Psoas muscle (tissue), 8 donors: Measurements from ENCODE around the gene RAB40C. TPM values are rescaled to one million over a fixed set of nuclear protein-coding genes. Genes with fewer than 3 reads are reported as not detected.

Source experiments
- ATAC-seq, 4 donors: fragments of 200-7000 bp; cut with Tn5 transposase; one replicate each; pipeline ENCODE4 v1.9.1; 2020; ENCODE audit warnings: moderate library complexity in 3 of 4, mild to moderate bottlenecking in 2 of 4
- DNase-seq, 2 donors: peaks; one replicate each; pipeline ENCODE4 v3.0.0-alpha.2; 2020
- H3K27ac ChIP-seq: fragments of 200-600 bp; one replicate; pipeline ENCODE4 v1.8.0; 2022
- H3K27me3 ChIP-seq, 3 donors: fragments of 200-600 bp in 1 of 3; one replicate each; pipeline versions ENCODE4 v1.6.1 to v1.8.0; 2013 to 2022; ENCODE audit warnings: low read length in 2 of 3, mild to moderate bottlenecking in 2 of 3, moderate library complexity in 1 of 3; ENCODE audit not compliant: insufficient read depth in 3 of 3
- H3K36me3 ChIP-seq, 2 donors: fragments of 200-600 bp in 1 of 2; one replicate each; pipeline versions ENCODE4 v1.6.1 to v1.8.0; 2013 to 2022; ENCODE audit warnings: low read depth in 1 of 2, mild to moderate bottlenecking in 1 of 2, moderate library complexity in 1 of 2; ENCODE audit not compliant: insufficient read depth in 1 of 2
- H3K4me1 ChIP-seq: fragments of 200-600 bp; one replicate; pipeline ENCODE4 v1.8.0; 2022
- H3K4me3 ChIP-seq: fragments of 200-600 bp; one replicate; pipeline ENCODE4 v1.8.0; 2022; ENCODE audit warnings: mild to moderate bottlenecking
- H3K9me3 ChIP-seq: fragments of 200-600 bp; one replicate; pipeline ENCODE4 v1.8.0; 2022
- CTCF ChIP-seq: fragments of 200-600 bp; IDR thresholded peaks from one replicate; pipeline ENCODE4 v1.8.0; 2022; ENCODE audit warnings: antibody characterized with exemption
- WGBS, 3 donors: extraction: QIAGEN DNeasy Blood & Tissue Kit; methylation state at CpG; one replicate each; pipeline versions ENCODE4 v1.1.6 to v1.1.7; 2013; 5-methylcytosine and 5-hydroxymethylcytosine counted together
- intact Hi-C, 2 donors: fragments of 100-400 bp; cut with DNase I; formaldehyde crosslinking; loops; one replicate each; pipeline versions ENCODE4 v1.11.0 to v1.14.2; 2022
- polyA plus RNA-seq, 3 donors: library from polyadenylated mRNA; stranded (reverse); fragments of 200-250 nt; gene quantifications; one replicate each; pipeline ENCODE4 v1.2.3, GENCODE V29; 2013
- total RNA-seq, 4 donors: library from RNA; stranded (reverse); fragmentation: NEBNext Ultra II Directional in 2 of 4; extraction: Animal tissue kit (Norgen Biotek cat#: 25700) in 2 of 4; gene quantifications; one replicate each; pipeline versions ENCODE4 v1.2.1 to v1.2.4, GENCODE V29; 2021 to 2023
- donor health status: healthy with polysubstance abuse.
- donor health status: DM: no; HTN: no; CAD: no; lungs with moderate emphysema.
- donor health status: Bipolar disorder and iron deficiency.
- donor health status: healthy.
- donor health status: DM: yes; HTN: yes; CAD: no.
- donor health status: DM: no; HTN: no; CAD: no.
- donor health status: DM: no; HTN: no; CAD: no.
- donor health status: DM: yes; HTN: yes; CAD: no.

RAB40C gene
- total and polyA plus RNA-seq, 7 donors, result 12.3 to 20.2 (median 15.7) TPM

- H3K27me3 ChIP-seq, result no peaks in the 10 kb centered on the region
- TF ChIP-seq CTCF, result no peak
- H3K9me3 ChIP-seq, result no peaks in the 10 kb centered on the region
- ATAC-seq (no peak), DNase-seq (no peak)
- intact Hi-C loops, result no loop called here
- H3K27ac ChIP-seq, result no peak overlapping the region
- H3K4me1 ChIP-seq, result peaks cover 32% of the 10 kb centered on the region
- H3K36me3 ChIP-seq, result peaks cover 5 to 23% of the 10 kb centered on the region in 2 donors
- WGBS, 3 donors, result 61 to 72% (median 63%) methylated on average over 21 of the region's 21 CpGs
- H3K4me3 ChIP-seq, result no peak overlapping the region
Measured at GRCh38 chr16:678209-678857, 88.5 kb downstream of the RAB40C start.

Other genes with a start within 250 kb of the RAB40C start
- 10 to 100 TPM; 12.1 to 23.2 (median 22.8) TPM for gene AXIN1, start 237.3 kb upstream of the RAB40C start, total RNA-seq
- 10 to 100 TPM; 23.5 to 32.3 (median 29.5) TPM for gene AXIN1, start 237.3 kb upstream of the RAB40C start, polyA plus RNA-seq
- 10 to 100 TPM; 55.4 to 68.8 (median 55.9) TPM for gene MRPL28, start 219.5 kb upstream of the RAB40C start, total RNA-seq
- 100 to 1,000 TPM in 1 of 3 donors, 10 to 100 TPM in 2; 67.1 to 126 (median 86.8) TPM for gene MRPL28, start 219.5 kb upstream of the RAB40C start, polyA plus RNA-seq
- 10 to 100 TPM; 27.2 to 34.7 (median 32.2) TPM for gene PGAP6, start 208.1 kb upstream of the RAB40C start, total RNA-seq
- 10 to 100 TPM; 26.0 to 46.9 (median 42.1) TPM for gene PGAP6, start 208.1 kb upstream of the RAB40C start, polyA plus RNA-seq
- gene NME4, start 192.9 kb upstream of the RAB40C start, total RNA-seq, result 10 to 100 TPM; 19.5 to 39.7 (median 29.6) TPM
- 10 to 100 TPM; 16.0 to 30.7 (median 22.7) TPM for gene NME4, start 192.9 kb upstream of the RAB40C start, polyA plus RNA-seq
- 10 to 100 TPM; 13.9 to 22.9 (median 19.6) TPM for gene DECR2, start 188.2 kb upstream of the RAB40C start, total RNA-seq
- 10 to 100 TPM; 14.1 to 18.1 (median 15.8) TPM for gene DECR2, start 188.2 kb upstream of the RAB40C start, polyA plus RNA-seq
- gene RAB11FIP3, start 164.4 kb upstream of the RAB40C start, total RNA-seq, result 10 to 100 TPM; 44.7 to 89.5 (median 71.5) TPM
- 10 to 100 TPM; 20.3 to 26.1 (median 26.1) TPM for gene RAB11FIP3, start 164.4 kb upstream of the RAB40C start, polyA plus RNA-seq
- 10 to 100 TPM; 15.5 to 32.1 (median 26.8) TPM for gene CAPN15, start 62.4 kb upstream of the RAB40C start, total RNA-seq
- gene CAPN15, start 62.4 kb upstream of the RAB40C start, polyA plus RNA-seq, result 10 to 100 TPM; 14.9 to 26.4 (median 22.6) TPM
- gene PRR35, start 29.7 kb upstream of the RAB40C start, total RNA-seq, result not detected
- not detected for gene PRR35, start 29.7 kb upstream of the RAB40C start, polyA plus RNA-seq
- under 1 TPM in 3 of 4 donors, not detected in 1; 0.19 to 0.39 (median 0.27) TPM for gene NHLRC4, start 23.1 kb upstream of the RAB40C start, total RNA-seq
- under 1 TPM; 0.06 to 0.38 (median 0.27) TPM for gene NHLRC4, start 23.1 kb upstream of the RAB40C start, polyA plus RNA-seq
- gene PIGQ, start 20.1 kb upstream of the RAB40C start, total RNA-seq, result 10 to 100 TPM; 18.3 to 26.3 (median 22.0) TPM
- 10 to 100 TPM; 26.5 to 39.9 (median 27.2) TPM for gene PIGQ, start 20.1 kb upstream of the RAB40C start, polyA plus RNA-seq
- 1 to 10 TPM in 2 of 4 donors, under 1 TPM in 2; 0.30 to 2.0 (median 0.82) TPM for gene WFIKKN1, start 40.9 kb downstream of the RAB40C start, total RNA-seq
- under 1 TPM; 0.31 to 0.61 (median 0.36) TPM for gene WFIKKN1, start 40.9 kb downstream of the RAB40C start, polyA plus RNA-seq
- 10 to 100 TPM; 42.4 to 55.6 (median 48.4) TPM for gene METTL26, start 46.2 kb downstream of the RAB40C start, total RNA-seq
- gene METTL26, start 46.2 kb downstream of the RAB40C start, polyA plus RNA-seq, result 10 to 100 TPM; 90.8 to 97.8 (median 96.4) TPM
- 10 to 100 TPM; 61.6 to 80.2 (median 68.9) TPM for gene MCRIP2, start 51.8 kb downstream of the RAB40C start, total RNA-seq
- 100 to 1,000 TPM in 2 of 3 donors, 10 to 100 TPM in 1; 95.1 to 124 (median 108) TPM for gene MCRIP2, start 51.8 kb downstream of the RAB40C start, polyA plus RNA-seq
- gene WDR90, start 59.3 kb downstream of the RAB40C start, total RNA-seq, result 1 to 10 TPM; 4.0 to 9.6 (median 8.1) TPM
- 1 to 10 TPM; 5.6 to 9.7 (median 6.4) TPM for gene WDR90, start 59.3 kb downstream of the RAB40C start, polyA plus RNA-seq
- gene RHOT2, start 78.1 kb downstream of the RAB40C start, total RNA-seq, result 10 to 100 TPM; 38.8 to 56.8 (median 48.8) TPM
- gene RHOT2, start 78.1 kb downstream of the RAB40C start, polyA plus RNA-seq, result 10 to 100 TPM; 47.7 to 75.8 (median 52.6) TPM
- gene RHBDL1, start 85.6 kb downstream of the RAB40C start, total RNA-seq, result under 1 TPM; 0.13 to 0.42 (median 0.29) TPM
- under 1 TPM; 0.06 to 0.08 (median 0.08) TPM for gene RHBDL1, start 85.6 kb downstream of the RAB40C start, polyA plus RNA-seq
- gene STUB1, start 90.3 kb downstream of the RAB40C start, total RNA-seq, result 100 to 1,000 TPM; 108 to 150 (median 115) TPM
- gene STUB1, start 90.3 kb downstream of the RAB40C start, polyA plus RNA-seq, result 100 to 1,000 TPM; 127 to 147 (median 134) TPM
- 10 to 100 TPM; 19.1 to 27.5 (median 23.1) TPM for gene JMJD8, start 94.3 kb downstream of the RAB40C start, total RNA-seq
- 10 to 100 TPM; 25.5 to 63.5 (median 41.5) TPM for gene JMJD8, start 94.3 kb downstream of the RAB40C start, polyA plus RNA-seq
- 10 to 100 TPM in 3 of 4 donors, 1 to 10 TPM in 1; 9.9 to 15.0 (median 12.1) TPM for gene WDR24, start 100.3 kb downstream of the RAB40C start, total RNA-seq
- gene WDR24, start 100.3 kb downstream of the RAB40C start, polyA plus RNA-seq, result 10 to 100 TPM in 1 of 3 donors, 1 to 10 TPM in 2; 5.2 to 15.8 (median 8.8) TPM
- under 1 TPM in 2 of 4 donors, not detected in 2; 0.08 TPM for gene FBXL16, start 115.7 kb downstream of the RAB40C start, total RNA-seq
- under 1 TPM; 0.04 to 0.16 (median 0.10) TPM for gene FBXL16, start 115.7 kb downstream of the RAB40C start, polyA plus RNA-seq
- gene METRN, start 125.1 kb downstream of the RAB40C start, total RNA-seq, result 10 to 100 TPM; 19.6 to 25.8 (median 22.8) TPM
- gene METRN, start 125.1 kb downstream of the RAB40C start, polyA plus RNA-seq, result 10 to 100 TPM; 17.9 to 28.0 (median 27.4) TPM
- 10 to 100 TPM; 30.9 to 45.6 (median 34.5) TPM for gene ANTKMT, start 131.1 kb downstream of the RAB40C start, total RNA-seq
- gene ANTKMT, start 131.1 kb downstream of the RAB40C start, polyA plus RNA-seq, result 10 to 100 TPM; 16.1 to 56.0 (median 26.3) TPM
- gene CCDC78, start 136.4 kb downstream of the RAB40C start, total RNA-seq, result under 1 TPM in 1 of 4 donors, not detected in 3; 0.11 TPM
- under 1 TPM in 2 of 3 donors, not detected in 1; 0.12 to 0.16 TPM for gene CCDC78, start 136.4 kb downstream of the RAB40C start, polyA plus RNA-seq
- 1 to 10 TPM in 1 of 4 donors, under 1 TPM in 3; 0.42 to 1.6 (median 0.71) TPM for gene HAGHL, start 137.0 kb downstream of the RAB40C start, total RNA-seq
- gene HAGHL, start 137.0 kb downstream of the RAB40C start, polyA plus RNA-seq, result 1 to 10 TPM in 1 of 3 donors, under 1 TPM in 2; 0.38 to 4.4 (median 0.58) TPM
- 10 to 100 TPM; 12.3 to 25.9 (median 23.6) TPM for gene CIAO3, start 150.9 kb downstream of the RAB40C start, total RNA-seq
- gene CIAO3, start 150.9 kb downstream of the RAB40C start, polyA plus RNA-seq, result 10 to 100 TPM; 26.7 to 43.0 (median 38.9) TPM
- gene MSLN, start 170.7 kb downstream of the RAB40C start, total RNA-seq, result under 1 TPM in 1 of 4 donors, not detected in 3; 0.17 TPM
- gene MSLN, start 170.7 kb downstream of the RAB40C start, polyA plus RNA-seq, result under 1 TPM; 0.03 to 0.10 (median 0.08) TPM
- 10 to 100 TPM in 1 of 4 donors, 1 to 10 TPM in 3; 4.4 to 10.9 (median 7.6) TPM for gene RPUSD1, start 198.3 kb downstream of the RAB40C start, total RNA-seq
- 10 to 100 TPM; 11.7 to 25.7 (median 25.2) TPM for gene RPUSD1, start 198.3 kb downstream of the RAB40C start, polyA plus RNA-seq
- 1 to 10 TPM; 2.5 to 4.5 (median 4.0) TPM for gene CHTF18, start 198.6 kb downstream of the RAB40C start, total RNA-seq
- 1 to 10 TPM; 1.7 to 8.4 (median 2.2) TPM for gene CHTF18, start 198.6 kb downstream of the RAB40C start, polyA plus RNA-seq
- gene GNG13, start 210.7 kb downstream of the RAB40C start, total RNA-seq, result not detected
- not detected for gene GNG13, start 210.7 kb downstream of the RAB40C start, polyA plus RNA-seq